Left lobe of liver (tissue), 2 donors: ENCODE results near the gene SLC25A19. TPM values are rescaled to one million over a fixed set of nuclear protein-coding genes. Genes with fewer than 3 reads are reported as not detected.

Experiments used
- ATAC-seq: fragments of 200-7000 bp; cut with Tn5 transposase; one replicate; pipeline ENCODE4 v1.9.1; 2020; ENCODE audit warnings: mild to moderate bottlenecking, moderate library complexity
- DNase-seq: peaks from one replicate; pipeline ENCODE4 v3.0.0-alpha.2; 2020; ENCODE audit warnings: low spot score
- total RNA-seq: library from RNA; stranded (reverse); gene quantifications from one replicate; pipeline ENCODE4 v1.2.1, GENCODE V29; 2021
- donor health status: DM: no; HTN: no; CAD: no; lungs with moderate emphysema.
- donor health status: DM: no; HTN: yes; CAD: no.

The SLC25A19 gene
- total RNA-seq, 1 donor from 2014 or later = 3.6 TPM

GRCh38 chr17:75242461-75243042 is 46.7 kb downstream of the SLC25A19 start:
- ATAC-seq (no peak), DNase-seq (no peak)

GRCh38 chr17:75241996-75242460 is 47.2 kb downstream of the SLC25A19 start:
- no peak for ATAC-seq
- no peak for DNase-seq

DNA sequence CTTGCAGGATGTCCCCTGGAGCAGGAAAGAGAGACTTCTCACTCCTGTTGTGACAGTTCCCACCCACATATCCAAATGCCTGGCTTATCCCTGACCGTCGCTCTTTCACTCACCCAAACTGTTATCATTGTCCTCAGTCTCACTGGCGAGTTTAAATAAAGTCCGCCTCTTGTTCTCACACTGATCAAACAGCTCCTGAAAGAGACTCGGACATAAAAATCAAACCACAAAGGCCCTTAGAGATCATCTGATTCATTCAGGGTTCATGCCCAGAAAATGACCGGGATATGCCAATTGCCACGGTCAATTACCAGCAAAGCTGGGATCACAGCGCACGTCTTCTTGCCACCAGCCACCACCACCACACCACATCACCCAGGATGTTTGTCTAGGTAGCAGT is 47.7 kb downstream of the SLC25A19 start:
- DNase-seq (no peak), ATAC-seq (no peak)

- DNase-seq (no peak), ATAC-seq (no peak)
Measured at GRCh38 chr17:75241143-75241430, 48.1 kb downstream of the SLC25A19 start.

- DNase-seq = no peak
- ATAC-seq = peak; percentile 25
Measured at GRCh38 chr17:75240394-75241142, 48.7 kb downstream of the SLC25A19 start.

DNA sequence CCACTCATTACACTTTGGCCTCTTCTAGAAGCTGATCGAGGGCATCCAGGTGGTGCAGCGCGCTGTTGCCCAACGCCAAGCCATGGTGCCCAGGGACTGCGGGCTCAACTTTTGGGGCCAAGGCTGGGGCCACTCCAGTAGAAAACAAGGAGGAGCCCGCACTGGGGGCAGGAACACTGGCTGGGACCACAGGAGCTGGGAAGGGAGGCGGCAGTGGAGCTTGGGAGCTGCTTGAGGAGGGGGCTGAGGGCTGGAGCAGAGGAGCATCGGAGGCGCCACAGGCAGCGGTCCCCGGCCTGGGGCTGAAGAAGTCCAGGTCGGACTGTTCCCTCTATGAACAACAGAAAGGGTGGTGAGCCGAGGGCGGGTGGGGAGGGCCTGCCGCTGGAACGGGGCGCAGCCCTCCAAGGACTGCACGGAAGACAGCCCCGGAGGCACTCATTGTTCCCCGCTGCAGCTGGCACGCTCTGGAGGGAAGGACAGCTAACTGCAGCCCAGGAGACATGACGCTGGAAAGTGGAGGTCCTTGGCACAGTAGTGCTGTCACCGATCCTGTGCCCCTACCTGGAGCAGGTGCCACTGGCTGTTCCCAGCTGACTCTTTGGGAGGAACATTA is 49.3 kb downstream of the SLC25A19 start:
- peak; percentile 11 for ATAC-seq
- DNase-seq = no peak

DNA sequence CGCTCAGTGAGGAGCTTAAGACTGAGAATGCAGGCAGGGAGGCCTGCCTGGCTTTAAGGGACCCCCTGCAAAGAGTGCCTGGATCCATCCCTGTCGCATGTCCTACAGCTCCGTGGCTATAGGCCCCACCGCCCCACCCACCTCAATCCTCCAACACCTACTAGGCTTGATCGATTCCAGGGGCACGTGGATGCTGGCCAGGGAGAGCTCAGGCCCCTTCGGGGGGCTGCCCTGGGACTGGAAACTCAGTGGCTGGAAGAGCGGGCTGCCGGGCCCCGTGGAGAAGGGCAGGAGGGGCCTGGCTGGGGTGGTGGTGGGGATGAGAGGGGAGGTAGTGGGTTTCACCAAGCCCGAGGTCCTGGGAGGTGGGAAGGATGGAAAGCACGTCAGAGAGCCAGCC is 50.0 kb downstream of the SLC25A19 start:
- no peak for DNase-seq
- peak; percentile 2 for ATAC-seq

GRCh38 chr17:75238684-75239191 is 50.5 kb downstream of the SLC25A19 start:
- ATAC-seq = peak; percentile 81

GRCh38 chr17:75238020-75238580 is 51.1 kb downstream of the SLC25A19 start:
- no peak for DNase-seq
- ATAC-seq = no peak

More at GRCh38 chr17:75238684-75239191, 50.5 kb downstream of the SLC25A19 start:
- DNase-seq = no peak

DNA sequence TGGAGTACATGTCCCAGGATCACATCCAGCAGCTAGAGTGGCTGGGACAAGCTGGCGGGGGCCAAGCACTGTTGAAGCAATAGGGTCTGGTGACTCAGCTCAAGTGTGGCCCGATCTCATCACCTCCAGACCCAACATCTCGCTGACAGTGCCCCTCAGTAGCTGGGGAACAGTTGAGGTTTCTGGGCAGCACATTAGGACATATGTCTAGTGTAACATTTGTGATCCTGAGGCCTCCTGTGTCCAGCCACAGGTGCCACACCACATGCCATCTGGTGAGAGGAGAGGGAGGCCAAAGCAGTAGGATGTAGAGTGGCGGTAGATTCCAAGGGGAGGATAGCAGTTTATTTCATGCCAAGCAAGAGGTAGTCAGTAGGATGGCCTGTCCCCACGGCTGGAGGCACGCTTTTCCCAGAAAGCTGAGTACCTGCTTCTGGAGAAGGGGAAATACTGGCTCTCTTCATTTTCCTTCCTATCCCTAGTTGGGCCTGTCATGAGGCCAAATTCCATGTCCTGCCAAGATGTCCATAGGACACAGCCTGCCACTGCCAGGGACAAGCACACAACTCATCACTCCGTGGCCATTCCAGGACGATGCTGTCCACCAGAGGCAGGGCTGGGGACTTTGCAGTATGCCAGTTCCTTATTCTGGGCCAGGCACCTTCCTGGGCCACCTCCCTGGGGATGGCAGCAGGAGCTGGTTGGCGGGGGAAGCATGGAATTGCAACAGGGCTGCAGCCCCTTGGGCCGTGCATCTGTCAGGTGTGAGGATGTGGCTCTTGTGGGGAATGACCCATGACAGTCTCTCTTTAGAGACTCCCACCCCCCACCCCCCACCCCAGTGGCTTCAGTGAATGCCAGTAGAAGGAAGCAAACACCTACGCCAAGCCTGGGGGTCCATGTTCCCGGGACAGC is 51.9 kb downstream of the SLC25A19 start:
- ATAC-seq = peak; percentile 32
- no peak for DNase-seq

- no peak for DNase-seq
Measured at GRCh38 chr17:75232786-75233185, 56.4 kb downstream of the SLC25A19 start.

GRCh38 chr17:75231741-75232464 is 57.3 kb downstream of the SLC25A19 start:
- DNase-seq (no peak), ATAC-seq (no peak)

More at GRCh38 chr17:75232786-75233185, 56.4 kb downstream of the SLC25A19 start:
- no peak for ATAC-seq

GRCh38 chr17:75231071-75231470 is 58.2 kb downstream of the SLC25A19 start:
- DNase-seq (no peak), ATAC-seq (no peak)

DNA sequence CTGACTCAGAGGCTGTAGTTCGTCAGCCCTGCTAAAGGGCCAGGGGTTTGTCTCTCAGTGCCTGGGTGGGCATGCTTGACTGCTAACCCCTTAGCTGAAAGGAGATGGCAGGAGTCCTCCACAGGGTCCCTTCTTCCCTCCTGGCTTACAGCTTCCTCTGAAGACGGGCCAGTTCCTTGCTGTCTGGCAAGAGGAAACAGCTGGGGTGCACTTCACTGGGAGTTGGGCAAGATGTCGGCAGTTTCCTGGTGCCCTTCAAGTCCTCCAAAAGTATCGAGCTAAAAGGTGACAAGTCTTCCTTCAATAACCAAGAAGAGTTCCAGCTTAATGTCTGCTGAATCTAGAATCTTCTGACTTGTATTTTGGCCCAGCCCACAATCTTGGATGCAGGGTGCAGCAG is 60.4 kb downstream of the SLC25A19 start:
- ATAC-seq = peak; percentile 20
- no peak for DNase-seq

GRCh38 chr17:75228305-75228704 is 60.9 kb downstream of the SLC25A19 start:
- ATAC-seq = peak; percentile 45

GRCh38 chr17:75227729-75228128 is 61.5 kb downstream of the SLC25A19 start:
- DNase-seq = no peak
- no peak for ATAC-seq

More at GRCh38 chr17:75228305-75228704, 60.9 kb downstream of the SLC25A19 start:
- DNase-seq = no peak

DNA sequence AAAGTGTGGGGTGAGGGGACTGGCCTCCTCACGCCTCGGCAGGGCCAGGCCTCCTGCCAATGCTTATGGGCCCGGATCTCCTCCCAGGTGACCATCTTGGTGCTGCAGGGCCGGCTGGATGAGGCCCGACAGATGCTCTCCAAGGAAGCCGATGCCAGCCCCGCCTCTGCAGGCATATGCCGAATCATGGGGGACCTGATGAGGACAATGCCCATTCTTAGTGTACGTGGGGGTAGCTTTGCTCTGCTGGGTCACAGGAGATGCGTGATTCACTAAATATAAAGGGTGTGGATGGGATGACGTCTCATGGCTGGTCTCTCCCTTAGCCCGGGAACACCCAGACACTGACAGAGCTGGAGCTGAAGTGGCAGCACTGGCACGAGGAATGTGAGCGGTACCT is 64.2 kb downstream of the SLC25A19 start:
- no peak for DNase-seq
- no peak for ATAC-seq
